Hematopoietic multipotent progenitor cell treated with erythropoietin and hydrocortisone succinate and interleukin-3 and kit ligand, for 15 days (in vitro differentiated cells): Measurements from ENCODE around the gene ZYG11A.
"Not testable (repeated sequence)": the region's sequence is repeated elsewhere in the genome, so short reads cannot be mapped to it uniquely, and the experiment has no call there.

ENCODE experiments used
- DNase-seq: peaks from one replicate; pipeline ENCODE4 v3.0.0-alpha.2; 2015; ENCODE audit warnings: low spot score

ZYG11A gene

DNA sequence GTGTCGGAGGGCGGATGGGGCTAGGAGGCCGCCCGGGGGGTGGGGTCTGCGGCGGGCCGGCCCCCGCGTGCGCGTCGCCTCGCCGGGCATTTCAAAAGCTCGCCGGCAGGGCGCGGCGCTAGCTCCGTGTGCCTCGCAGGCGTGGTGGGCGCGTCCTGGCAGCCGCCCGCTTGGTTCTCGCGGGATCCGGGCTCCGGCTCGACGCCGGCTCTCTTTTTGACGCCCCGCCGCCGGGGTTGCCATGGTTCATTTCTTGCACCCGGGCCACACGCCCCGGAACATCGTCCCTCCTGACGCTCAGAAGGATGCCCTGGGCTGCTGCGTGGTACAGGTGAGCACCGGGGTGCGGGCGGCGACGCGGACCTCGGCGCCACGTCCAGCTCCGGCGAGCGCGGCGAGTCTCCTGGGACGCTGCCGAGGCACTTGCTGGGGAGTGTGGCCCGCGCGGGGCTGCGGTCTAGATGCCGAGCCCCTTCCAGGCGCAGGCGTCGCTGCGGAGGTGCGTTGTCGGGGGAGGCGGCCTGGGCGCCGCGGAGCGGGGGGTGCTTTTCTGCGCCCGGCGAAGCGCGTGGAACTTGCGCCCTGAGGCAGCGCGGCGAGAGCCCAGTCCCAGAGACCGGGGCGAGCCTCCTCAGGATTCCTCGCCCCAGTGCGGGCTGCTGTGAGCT is at the start of gene ZYG11A:
TSS of gene ZYG11A (plus strand) at position 118 of the 668 bp plus-strand sequence. CDS start at position 242, 124 bp downstream.
- no peak for DNase-seq

DNA sequence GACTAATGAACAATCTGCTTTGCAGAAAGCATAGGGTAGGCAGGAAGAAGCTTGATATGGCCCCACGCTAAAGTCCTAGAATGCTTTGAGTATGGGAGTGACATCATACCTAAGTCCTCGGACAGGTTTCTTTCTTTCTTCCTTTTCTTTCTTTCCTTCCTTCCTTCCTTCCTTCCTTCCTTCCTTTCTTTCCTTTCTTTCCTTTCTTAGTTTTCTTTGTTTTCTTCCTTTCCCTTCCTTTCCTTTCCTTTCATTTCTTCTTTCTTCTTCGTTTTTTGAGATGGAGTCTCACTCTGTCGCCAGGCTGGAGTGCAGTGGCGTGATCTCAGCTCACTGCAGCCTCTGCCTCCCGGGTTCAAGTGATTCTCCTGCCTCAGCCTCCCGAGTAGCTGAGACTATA is 48.8 kb upstream of the ZYG11A start:
- not testable (repeated sequence) for DNase-seq

DNA sequence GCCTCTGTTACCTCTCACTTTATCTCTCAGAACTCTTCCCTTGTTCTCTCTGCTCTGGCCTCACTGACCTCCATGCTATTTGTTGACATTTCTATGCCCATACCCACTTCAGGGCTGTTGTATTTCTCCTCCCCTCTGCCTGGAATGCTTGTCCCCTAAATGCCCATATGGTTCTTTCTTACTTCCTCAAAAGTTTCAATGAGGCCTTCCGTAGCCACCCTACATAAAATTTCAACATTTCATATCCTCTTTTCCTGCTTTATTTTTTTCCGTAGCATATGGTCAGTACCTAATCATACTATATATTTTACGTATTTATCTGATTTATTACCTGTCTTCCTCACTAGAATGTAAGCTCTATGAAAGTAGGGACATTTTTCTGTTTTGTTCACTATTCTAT is 47.1 kb upstream of the ZYG11A start:
- no peak for DNase-seq

DNA sequence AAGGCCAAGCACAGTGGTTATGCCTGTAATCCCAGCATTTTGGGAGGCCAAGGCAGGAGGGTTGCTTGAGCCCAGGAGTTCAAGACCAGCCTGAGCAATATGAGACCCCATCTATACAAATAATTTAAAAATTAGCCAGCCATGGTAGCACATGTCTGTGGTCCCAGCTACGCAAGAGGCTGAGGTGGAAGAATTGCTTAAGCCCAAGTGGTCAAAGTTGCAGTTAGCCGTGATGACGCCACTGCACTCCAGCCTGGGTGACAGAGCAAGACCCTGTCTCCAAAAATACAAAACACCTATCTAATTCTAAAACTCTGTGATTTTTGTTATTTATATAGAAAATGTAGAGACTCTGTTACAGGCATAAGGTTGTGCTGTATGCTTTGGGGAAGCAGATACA is 44.2 kb upstream of the ZYG11A start:
- DNase-seq: no peak

DNA sequence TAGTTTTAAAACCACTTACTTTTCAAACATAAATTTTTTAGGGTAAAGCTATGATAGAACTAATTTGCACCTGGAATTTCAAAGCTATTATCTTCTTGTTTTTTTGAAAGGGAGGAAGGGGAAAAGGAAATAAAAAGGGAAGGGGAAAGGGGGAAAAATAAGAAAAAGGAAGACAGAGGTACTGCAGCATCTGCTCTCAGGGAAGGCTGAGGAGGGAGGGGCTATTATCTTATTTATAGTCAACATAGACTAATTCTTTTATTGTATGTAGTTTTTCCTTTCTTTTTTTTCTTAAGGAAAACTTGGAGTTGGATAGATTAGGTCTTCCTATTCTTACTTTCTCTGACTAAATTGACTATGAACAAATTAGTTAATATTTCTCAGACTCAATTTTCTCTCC is 41.5 kb upstream of the ZYG11A start:
- DNase-seq: no peak

DNA sequence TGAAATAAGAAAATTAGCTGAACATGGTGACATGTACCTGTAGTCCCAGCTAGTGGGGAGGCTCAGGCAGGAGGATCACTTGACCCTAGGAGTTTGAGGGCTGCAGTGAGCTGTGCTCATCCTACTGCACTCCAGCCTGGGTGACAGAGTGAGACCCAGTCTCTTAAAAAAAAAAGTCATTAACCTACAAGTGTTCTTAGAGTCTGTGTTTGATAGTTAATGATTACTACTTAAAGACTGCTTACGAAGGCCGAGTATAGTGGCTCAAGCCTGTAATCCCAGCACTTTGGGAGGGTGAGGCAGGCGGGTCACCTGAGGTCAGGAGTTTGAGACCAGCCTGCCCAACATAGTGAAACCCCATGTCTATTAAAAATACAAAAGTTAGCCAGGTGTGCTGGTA is 38.5 kb upstream of the ZYG11A start:
- not testable (repeated sequence) for DNase-seq

DNA sequence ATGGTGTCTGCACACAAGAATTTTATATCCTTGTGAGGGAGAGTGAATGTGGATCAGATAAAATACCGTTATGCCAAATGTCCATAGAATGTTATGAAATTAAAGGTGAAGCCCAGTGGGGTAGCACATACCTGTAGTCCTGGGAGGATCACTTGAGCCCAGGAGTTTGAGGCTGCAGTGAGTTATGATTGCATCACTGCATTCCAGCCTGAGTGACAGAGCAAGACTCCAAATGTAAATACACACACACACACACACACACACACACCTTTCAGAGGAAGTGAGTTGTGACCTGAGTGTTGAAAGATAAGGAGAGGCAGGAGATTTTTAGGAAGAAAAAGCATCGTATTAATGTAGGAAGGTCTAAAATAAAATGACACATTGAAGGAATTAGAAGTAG is 28.1 kb upstream of the ZYG11A start:
- no peak for DNase-seq

DNA sequence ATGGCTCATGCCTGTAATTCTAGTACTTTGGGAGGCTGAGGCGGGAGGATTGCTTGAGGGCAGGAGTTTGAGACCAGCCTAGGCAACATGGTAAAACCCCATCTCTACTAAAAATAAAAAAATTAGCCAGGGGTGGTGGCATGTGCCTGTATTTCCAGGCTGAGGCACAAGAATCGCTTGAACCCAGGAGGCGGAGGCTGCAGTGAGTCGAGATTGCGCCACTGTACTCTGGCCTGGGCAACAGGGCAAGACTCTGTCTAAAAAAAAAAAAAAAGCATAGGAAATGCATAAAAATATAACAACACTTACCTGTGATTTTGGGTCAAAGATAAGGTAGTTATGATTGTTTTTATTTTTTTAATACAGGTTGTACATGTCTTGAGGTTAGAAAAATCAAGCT is 21.7 kb upstream of the ZYG11A start:
- not testable (repeated sequence) for DNase-seq

DNA sequence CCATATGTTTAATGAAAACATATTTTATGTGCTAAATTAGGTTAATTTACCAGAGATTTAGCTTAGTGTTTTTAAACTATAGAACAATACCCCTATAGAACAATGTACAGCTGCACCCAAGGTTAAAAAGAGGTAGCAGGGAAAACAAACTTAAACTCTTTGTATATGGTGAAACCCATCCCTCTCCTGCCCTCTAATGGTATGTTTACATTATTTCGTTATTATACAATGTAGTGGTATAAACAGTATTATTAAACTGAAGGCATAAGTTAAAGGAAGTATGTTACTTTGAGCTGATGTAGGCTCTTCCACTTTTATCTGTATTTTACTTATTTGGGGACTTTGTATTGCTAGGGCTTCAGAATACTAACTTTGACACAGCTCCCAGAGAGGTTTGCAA is 16.7 kb upstream of the ZYG11A start:
- DNase-seq: peak; percentile 14

DNA sequence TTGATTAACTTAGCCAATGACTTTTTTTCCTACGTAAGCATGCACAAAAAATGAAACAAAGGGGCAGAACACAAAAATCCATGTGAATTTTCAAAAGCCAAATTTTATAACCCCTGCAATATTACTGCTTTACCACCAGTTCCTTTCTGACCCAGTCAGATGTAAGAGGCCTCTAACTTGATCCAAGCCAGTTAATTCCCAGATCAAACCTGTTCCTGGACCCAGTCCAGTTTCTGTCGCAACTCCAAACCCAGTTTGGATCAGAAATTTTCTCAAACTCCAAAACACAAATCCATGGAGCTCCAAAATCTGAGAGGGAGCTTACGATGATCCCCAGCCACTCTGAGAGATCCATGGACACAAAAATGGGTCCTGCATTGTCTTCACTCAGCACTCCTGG is 7.8 kb upstream of the ZYG11A start:
- DNase-seq: no peak

DNA sequence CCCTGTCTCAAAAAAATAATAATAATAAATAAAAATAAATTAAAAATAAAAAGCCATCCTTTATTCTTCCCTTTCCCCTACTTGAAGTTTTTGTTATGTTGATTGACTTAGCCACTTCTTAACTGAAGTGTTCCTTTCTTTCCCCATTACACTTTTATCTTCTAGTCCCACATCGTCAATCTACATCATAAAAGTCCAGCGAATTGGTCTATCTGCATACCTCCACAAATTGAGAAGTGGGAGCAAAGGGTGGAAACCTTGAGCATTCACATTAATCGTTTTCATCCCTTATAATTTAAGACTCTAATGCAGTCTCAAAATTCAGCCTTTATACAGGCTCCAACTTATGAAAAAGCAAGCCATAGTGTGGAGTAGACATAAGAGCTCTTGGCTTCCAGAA is 6.5 kb upstream of the ZYG11A start:
- DNase-seq: no peak

DNA sequence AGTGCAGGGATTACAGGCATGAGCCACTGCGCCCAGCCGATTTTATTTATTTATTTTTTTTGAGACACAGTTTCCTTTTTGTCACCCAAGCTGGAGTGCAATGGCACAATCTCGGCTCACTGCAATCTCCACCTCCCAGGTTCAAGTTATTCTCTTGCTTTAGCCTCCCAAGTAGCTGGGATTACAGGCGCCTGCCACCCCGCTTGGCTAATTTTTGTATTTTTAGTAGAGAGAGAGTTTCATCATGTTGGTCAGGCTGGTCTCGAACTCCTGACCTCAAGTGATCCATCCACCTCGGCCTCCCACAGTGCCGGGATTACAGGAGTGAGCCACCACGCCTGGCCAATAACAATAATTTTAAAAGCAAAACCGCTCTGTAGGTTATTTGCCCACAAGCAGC is 3.4 kb upstream of the ZYG11A start:
- not testable (repeated sequence) for DNase-seq

DNA sequence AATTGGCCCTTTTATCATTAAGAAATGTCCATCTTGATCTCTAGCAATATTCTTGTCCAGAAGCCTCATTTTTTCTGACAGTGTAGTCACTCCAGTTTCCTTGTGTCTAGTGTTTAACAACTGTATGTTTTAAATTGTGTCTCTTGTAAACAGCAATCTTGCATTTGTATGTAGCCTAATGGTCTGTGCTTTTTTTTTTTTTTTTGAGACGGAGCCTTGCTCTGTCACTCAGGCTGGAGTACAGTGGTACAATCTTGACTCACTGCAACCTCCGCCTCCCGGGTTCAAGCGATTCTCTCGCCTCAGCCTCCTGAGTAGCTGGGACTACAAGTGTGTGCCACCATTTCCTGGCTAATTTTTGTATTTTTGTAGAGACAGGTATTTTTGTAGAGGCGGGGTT is 2.6 kb downstream of the ZYG11A start:
- DNase-seq: not testable (repeated sequence)

DNA sequence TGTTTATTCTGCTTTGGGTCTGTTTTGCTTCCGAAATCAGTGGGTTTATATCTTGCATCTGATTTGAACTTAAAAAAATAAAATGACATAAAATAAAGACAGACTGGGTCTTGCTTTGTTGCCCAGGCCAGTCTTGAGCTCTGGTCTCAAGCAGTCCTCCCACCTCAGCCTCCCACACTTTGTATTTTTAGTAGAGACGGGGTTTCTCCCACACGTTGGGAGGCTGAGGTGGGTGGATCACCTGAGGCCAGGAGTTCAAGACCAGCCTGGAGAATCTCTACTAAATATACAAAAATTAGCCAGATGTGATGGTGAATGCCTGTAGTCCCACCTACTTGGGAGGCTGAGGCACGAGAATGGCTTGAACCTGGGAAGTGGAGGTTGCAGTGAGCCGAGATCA is 5.9 kb downstream of the ZYG11A start:
- no peak for DNase-seq

DNA sequence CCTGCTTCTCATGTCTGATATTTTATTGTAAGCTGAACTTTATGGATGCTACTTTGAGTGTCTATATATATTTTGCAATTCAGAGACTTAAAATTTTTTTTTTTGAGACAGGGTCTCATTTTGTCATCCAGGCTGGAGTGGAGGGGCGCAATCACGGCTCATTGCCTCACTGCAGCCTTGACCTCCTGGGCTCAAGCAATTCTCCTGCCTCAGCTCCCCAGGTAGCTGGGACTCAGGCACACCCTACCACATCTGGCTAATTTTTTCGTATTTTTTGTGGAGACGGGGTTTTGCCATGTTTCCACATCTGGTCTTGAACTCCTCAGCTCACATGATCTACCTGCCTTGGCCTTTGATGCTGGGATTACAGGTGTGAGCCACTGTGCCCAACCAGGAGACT is 8.4 kb downstream of the ZYG11A start:
- DNase-seq: no peak

DNA sequence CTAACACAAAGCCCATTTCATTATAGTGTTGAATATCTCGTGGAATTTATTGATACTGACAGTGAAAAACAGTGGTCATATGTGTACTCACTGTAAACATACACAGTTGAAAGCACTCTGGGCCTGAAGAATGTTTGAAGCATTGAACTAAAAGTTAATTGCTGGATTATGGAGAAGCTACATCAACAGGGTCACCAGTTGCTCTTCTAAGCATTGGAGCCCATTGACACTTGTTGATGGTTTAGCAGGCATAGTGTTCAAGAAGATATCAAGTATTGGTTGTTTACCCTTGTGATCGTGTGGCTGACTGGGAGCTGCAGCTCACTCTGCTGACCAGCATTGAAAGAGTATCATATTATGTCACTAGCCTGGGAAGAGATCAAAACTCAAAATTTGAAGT is 10.3 kb downstream of the ZYG11A start:
- DNase-seq: no peak

DNA sequence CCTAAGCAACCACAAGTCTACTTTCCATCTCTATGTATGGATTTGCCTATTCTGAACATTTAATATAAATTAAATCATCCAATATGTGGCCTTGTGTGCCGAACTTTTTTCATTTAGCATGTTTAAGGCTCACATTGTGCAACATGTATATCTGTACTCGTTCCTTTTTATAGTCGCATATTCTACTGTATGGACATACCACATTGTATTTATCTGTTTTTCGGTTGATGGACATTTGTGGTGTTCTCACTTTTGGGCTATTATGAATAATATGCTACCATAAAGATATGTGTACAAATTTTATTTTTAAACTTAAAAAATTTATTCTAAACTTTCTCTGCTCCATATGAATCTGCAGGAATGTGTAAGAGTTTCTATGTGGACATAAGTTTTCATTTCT is 13.0 kb downstream of the ZYG11A start:
- DNase-seq: no peak

DNA sequence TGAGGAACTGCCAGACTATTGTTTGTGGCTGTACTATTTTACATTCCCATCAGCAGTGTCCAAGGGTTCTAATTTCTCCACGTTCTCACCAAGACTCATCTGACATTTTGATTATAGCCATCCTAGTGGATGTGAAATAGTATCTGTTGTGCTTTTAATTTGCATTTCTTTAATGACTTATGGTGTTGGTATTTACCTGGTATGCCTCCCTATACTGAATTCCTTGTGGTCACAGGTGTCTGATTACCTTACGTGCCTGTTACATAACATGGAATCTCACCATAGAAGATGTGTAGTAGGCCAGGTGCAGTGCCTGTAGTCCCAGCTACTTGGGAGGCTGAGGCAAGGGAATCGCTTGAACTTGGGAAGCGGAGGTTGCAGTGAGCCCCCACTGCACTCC is 13.5 kb downstream of the ZYG11A start:
- no peak for DNase-seq

DNA sequence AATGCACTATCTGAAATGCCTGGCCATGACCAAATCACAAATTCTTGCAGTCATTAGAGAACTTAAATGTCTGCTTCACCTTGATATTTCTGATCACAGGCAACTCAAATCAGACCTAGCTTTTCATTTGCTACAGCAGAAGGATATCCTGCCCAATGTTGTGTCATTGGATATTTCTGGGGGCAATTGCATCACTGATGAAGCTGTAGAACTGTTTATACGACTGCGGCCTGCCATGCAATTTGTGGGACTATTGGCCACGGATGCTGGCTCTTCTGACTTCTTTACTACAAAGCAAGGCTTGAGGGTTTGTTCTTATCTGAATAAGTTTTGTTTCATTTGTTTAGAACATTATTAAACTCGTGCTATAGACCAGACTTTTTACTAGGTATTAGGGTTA is 14.9 kb downstream of the ZYG11A start:
- DNase-seq: no peak

DNA sequence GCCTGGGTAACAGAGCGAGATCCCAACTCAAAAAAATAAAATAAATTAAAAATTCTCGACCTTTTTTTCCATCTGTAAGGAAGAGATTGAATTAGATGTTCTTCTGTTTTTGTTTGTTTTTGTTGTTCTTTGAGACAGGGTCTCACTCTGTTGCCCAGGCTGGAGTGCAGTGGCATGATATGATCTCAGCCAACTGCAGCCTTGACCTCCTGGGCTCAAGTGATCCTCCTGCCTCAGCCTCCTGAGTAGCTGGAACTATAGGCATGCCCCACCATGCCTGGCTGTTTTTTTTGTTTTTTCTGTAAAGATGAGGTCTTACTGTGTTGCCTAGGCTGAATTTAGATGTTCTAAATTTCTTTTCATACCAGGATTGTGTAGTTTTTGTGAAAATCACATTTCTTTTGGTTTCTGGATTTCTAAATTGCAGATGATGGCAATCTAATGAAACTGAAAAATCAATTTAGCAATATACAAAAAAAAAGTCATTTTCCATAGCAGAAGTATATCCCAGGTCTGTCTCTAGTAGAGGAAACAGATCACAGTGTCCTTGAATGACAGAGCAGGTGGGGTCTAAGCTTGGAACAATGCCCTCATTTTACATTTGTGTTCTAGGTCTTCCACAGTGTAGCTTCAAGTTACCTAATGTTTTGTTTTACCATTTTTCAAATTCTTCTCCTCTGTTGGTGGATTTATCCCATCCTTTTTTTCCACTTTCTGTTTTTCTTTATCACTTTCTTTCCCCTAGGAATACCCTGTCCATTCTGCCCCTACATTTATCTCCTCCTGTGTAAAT is 20.3 kb downstream of the ZYG11A start:
- no peak for DNase-seq

DNA sequence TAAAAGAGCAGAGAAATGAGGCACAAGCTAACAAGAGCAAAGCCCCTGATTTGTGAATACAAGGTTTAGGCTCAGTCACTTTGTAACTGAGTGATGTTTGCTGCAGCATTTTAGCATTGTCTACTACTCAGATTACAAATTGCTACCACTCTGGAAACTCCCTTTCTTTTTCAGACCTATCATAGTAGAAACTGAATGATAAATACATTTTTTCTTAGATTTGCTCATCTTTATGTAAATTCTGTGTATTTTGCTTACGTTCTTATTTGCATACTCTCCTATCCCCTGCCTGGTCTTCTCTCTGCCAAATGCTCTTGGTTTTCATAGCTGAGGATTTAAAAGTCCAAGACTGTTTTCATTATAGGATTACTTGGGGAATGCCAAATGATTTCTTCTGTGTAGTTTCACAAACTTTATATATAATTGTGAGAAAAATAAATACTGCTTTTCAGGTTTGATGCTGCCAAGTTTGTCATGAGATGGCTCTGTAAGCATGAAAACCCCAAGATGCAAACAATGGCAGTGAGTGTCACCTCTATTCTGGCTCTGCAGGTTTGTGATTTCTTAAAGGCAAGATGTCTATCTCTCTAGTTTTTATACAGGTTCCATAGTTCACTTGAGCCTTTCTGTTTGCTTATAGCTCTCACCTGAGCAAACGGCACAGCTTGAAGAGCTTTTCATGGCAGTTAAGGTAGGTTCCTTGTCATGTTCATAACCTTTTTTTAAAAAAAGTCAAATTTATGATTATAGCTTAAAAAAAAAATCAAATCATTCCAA is 24.7 kb downstream of the ZYG11A start:
- no peak for DNase-seq

DNA sequence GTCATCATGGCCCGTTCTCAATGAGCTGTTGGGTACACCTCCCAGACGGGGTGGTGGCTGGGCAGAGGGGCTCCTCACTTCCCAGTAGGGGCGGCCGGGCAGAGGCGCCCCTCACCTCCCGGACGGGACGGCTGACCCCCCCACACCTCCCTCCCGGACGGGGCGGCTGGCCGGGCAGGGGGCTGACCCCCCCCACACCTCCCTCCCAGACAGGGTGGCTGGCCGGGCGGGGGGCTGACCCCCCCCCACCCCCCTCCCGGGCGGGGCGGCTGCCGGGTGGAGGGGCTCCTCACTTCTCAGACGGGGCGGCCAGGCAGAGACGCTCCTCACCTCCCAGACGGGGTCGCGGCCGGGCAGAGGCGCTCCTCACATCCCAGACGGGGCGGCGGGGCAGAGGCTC is 27.2 kb downstream of the ZYG11A start:
- not testable (repeated sequence) for DNase-seq

DNA sequence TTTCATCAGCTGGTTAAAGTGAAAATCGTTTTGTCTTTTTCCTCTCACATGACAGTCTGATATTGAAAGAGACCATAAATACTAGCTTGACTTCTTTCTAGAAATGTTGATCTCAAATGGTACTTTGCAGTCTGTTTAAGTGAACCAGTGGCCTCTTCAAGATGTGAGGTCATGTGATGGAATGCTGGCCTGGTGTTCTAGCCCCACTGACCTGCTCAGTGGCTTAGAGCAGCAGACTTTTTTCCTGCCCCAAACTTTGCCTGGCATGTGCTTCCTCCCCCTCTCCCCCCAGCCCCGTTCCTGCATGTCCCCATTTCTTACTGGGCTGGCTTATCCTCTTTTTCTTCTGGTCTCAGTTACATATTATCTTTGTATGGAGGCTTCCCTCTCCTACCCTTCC is 34.3 kb downstream of the ZYG11A start:
- no peak for DNase-seq
